Measurements from ENCODE around the gene KCNQ5.

DNA sequence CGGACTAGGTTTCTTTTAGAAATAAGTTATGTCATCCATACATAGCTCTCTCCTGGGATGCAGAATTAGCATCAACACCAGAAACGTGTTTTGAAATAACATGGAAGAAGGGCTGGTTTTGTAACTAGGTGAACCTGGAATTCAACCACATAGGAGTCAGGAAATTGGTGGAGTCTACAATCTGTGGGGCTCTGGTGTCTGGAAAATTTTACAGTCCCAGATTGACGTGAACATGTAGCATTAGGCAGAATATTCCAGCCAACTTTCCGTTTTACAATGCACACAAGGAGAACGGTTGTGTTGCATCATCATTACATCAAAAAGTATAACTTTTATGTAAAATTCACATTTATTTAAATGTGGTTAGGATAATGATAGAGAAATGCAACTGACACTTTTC lies 1.9 kb downstream of the KCNQ5 start:
- TF ChIP-seq, protein P1, sequence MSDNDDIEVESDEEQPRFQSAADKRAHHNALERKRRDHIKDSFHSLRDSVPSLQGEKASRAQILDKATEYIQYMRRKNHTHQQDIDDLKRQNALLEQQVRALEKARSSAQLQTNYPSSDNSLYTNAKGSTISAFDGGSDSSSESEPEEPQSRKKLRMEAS (IDR thresholded peaks at IDR 0.05): no peak
- TF ChIP-seq, protein P2, sequence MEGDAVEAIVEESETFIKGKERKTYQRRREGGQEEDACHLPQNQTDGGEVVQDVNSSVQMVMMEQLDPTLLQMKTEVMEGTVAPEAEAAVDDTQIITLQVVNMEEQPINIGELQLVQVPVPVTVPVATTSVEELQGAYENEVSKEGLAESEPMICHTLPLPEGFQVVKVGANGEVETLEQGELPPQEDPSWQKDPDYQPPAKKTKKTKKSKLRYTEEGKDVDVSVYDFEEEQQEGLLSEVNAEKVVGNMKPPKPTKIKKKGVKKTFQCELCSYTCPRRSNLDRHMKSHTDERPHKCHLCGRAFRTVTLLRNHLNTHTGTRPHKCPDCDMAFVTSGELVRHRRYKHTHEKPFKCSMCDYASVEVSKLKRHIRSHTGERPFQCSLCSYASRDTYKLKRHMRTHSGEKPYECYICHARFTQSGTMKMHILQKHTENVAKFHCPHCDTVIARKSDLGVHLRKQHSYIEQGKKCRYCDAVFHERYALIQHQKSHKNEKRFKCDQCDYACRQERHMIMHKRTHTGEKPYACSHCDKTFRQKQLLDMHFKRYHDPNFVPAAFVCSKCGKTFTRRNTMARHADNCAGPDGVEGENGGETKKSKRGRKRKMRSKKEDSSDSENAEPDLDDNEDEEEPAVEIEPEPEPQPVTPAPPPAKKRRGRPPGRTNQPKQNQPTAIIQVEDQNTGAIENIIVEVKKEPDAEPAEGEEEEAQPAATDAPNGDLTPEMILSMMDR (IDR thresholded peaks at IDR 0.05 in 2 of 3, conservative IDR thresholded peaks at IDR 0.05 in 1 of 3; ENCODE audit: borderline replicate concordance in 1 of 3, insufficient read depth in 1 of 3, low read depth in 2 of 3, low read length in 2 of 3): no peak
- TF ChIP-seq SIN3A (IDR thresholded peaks at IDR 0.05; ENCODE audit: low read depth) (no peak), POLR2A (IDR thresholded peaks at IDR 0.05; ENCODE audit: borderline replicate concordance, extremely low read depth, insufficient read depth, insufficient read length) (no peak), EZH2 (IDR thresholded peaks at IDR 0.05) (no peak), EZH2phosphoT487 (IDR thresholded peaks at IDR 0.05; ENCODE audit: borderline replicate concordance) (no peak), ZNF274 (IDR thresholded peaks at IDR 0.05; ENCODE audit: low read depth, low read length) (no peak), ZFX (IDR thresholded peaks at IDR 0.05) (no peak), CEBPB (IDR thresholded peaks at IDR 0.05; ENCODE audit: low read depth) (no peak), POLR2AphosphoS5 (IDR thresholded peaks at IDR 0.05; ENCODE audit: low read depth, low read length) (no peak), CBX3 (IDR thresholded peaks at IDR 0.05; ENCODE audit: low read depth) (no peak)
- TF ChIP-seq, protein P3, sequence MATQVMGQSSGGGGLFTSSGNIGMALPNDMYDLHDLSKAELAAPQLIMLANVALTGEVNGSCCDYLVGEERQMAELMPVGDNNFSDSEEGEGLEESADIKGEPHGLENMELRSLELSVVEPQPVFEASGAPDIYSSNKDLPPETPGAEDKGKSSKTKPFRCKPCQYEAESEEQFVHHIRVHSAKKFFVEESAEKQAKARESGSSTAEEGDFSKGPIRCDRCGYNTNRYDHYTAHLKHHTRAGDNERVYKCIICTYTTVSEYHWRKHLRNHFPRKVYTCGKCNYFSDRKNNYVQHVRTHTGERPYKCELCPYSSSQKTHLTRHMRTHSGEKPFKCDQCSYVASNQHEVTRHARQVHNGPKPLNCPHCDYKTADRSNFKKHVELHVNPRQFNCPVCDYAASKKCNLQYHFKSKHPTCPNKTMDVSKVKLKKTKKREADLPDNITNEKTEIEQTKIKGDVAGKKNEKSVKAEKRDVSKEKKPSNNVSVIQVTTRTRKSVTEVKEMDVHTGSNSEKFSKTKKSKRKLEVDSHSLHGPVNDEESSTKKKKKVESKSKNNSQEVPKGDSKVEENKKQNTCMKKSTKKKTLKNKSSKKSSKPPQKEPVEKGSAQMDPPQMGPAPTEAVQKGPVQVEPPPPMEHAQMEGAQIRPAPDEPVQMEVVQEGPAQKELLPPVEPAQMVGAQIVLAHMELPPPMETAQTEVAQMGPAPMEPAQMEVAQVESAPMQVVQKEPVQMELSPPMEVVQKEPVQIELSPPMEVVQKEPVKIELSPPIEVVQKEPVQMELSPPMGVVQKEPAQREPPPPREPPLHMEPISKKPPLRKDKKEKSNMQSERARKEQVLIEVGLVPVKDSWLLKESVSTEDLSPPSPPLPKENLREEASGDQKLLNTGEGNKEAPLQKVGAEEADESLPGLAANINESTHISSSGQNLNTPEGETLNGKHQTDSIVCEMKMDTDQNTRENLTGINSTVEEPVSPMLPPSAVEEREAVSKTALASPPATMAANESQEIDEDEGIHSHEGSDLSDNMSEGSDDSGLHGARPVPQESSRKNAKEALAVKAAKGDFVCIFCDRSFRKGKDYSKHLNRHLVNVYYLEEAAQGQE (IDR thresholded peaks at IDR 0.05; ENCODE audit: low read depth): no peak

Measured in HCT116 (cell line).